Measurements from ENCODE around the gene CCBE1.

The CCBE1 gene

GRCh38 chr18:59619816-59620215 lies 77.4 kb downstream of the CCBE1 start:
- DNase-seq (ENCODE audit: low read depth in 2 of 2), result no peak

- no peak for DNase-seq (ENCODE audit: low read depth in 2 of 2)
Observed at GRCh38 chr18:59617468-59617932, 79.7 kb downstream of the CCBE1 start.

- DNase-seq (ENCODE audit: low read depth in 2 of 2), result no peak
Observed at GRCh38 chr18:59616501-59616900, 80.7 kb downstream of the CCBE1 start.

- DNase-seq (ENCODE audit: low read depth in 2 of 2), result no peak
Observed at GRCh38 chr18:59613903-59614302, 83.3 kb downstream of the CCBE1 start.

- DNase-seq (ENCODE audit: low read depth in 2 of 2), result peak; percentile 97 to 98
Observed at GRCh38 chr18:59612381-59612780, 84.8 kb downstream of the CCBE1 start.

GRCh38 chr18:59610546-59611140 lies 86.6 kb downstream of the CCBE1 start:
- DNase-seq (ENCODE audit: low read depth in 2 of 2), result no peak

- DNase-seq (ENCODE audit: low read depth in 2 of 2), result no peak
Observed at GRCh38 chr18:59609654-59610053, 87.6 kb downstream of the CCBE1 start.

GRCh38 chr18:59607471-59607870 lies 89.8 kb downstream of the CCBE1 start:
- DNase-seq (ENCODE audit: low read depth in 2 of 2), result no peak

- DNase-seq (ENCODE audit: low read depth in 2 of 2), result no peak
Observed at GRCh38 chr18:59607078-59607379, 90.2 kb downstream of the CCBE1 start.

GRCh38 chr18:59606193-59607077 lies 90.8 kb downstream of the CCBE1 start:
- peak in 1 of 2 experiments; percentile 55 for DNase-seq (ENCODE audit: low read depth in 2 of 2)

GRCh38 chr18:59605633-59606192 lies 91.5 kb downstream of the CCBE1 start:
- DNase-seq (ENCODE audit: low read depth in 2 of 2), result no peak

- no peak for DNase-seq (ENCODE audit: low read depth in 2 of 2)
Observed at GRCh38 chr18:59604877-59605276, 92.3 kb downstream of the CCBE1 start.

- no peak for DNase-seq (ENCODE audit: low read depth in 2 of 2)
Observed at GRCh38 chr18:59597049-59597448, 100.2 kb downstream of the CCBE1 start.

- DNase-seq (ENCODE audit: low read depth in 2 of 2), result peak; percentile 73 to 77
Observed at GRCh38 chr18:59593291-59593717, 103.9 kb downstream of the CCBE1 start.

- DNase-seq (ENCODE audit: low read depth in 2 of 2), result no peak
Observed at GRCh38 chr18:59592624-59593023, 104.6 kb downstream of the CCBE1 start.

GRCh38 chr18:59582395-59582794 lies 114.8 kb downstream of the CCBE1 start:
- no peak for DNase-seq (ENCODE audit: low read depth in 2 of 2)

- DNase-seq (ENCODE audit: low read depth in 2 of 2), result no peak
Observed at GRCh38 chr18:59579509-59579908, 117.7 kb downstream of the CCBE1 start.

- DNase-seq (ENCODE audit: low read depth in 2 of 2), result peak in 1 of 2 experiments; percentile 44
Observed at GRCh38 chr18:59577386-59577655, 119.9 kb downstream of the CCBE1 start.

GRCh38 chr18:59576541-59577385 lies 120.5 kb downstream of the CCBE1 start:
- DNase-seq (ENCODE audit: low read depth in 2 of 2), result no peak

GRCh38 chr18:59575995-59576394 lies 121.2 kb downstream of the CCBE1 start:
- no peak for DNase-seq (ENCODE audit: low read depth in 2 of 2)

- DNase-seq (ENCODE audit: low read depth in 2 of 2), result no peak
Observed at GRCh38 chr18:59573962-59574361, 123.3 kb downstream of the CCBE1 start.

- no peak for DNase-seq (ENCODE audit: low read depth in 2 of 2)
Observed at GRCh38 chr18:59571902-59572301, 125.3 kb downstream of the CCBE1 start.

Data from fibroblast of skin of left quadriceps (primary cell).